MCF 10A (cell line): ENCODE results near the gene DUSP15. TPM values are rescaled to one million over a fixed set of nuclear protein-coding genes. Genes with fewer than 3 reads are reported as not detected.

Experiments
- BruUV-seq: library from RNA; stranded (reverse); fragments of 400-500 nt; replicated peaks from 2 replicates; lab custom pipeline; 2021; lab: Mats Ljungman, UMichigan
- CTCF ChIA-PET: fragments of 300-600 bp; sonication (Branson Sonifier 250); formaldehyde crosslinking; extraction: SDS; loops from one replicate; lab custom pipeline; 2021; ENCODE audit warnings: antibody characterized with exemption, inconsistent platforms; lab: Yijun Ruan, JAX
- POLR2A ChIA-PET: fragments of 300-600, 350-650 bp; sonication (Branson Sonifier 250); formaldehyde crosslinking; extraction: SDS; loops from one replicate; lab custom pipeline; 2020; ENCODE audit warnings: antibody characterized with exemption, inconsistent platforms; lab: Yijun Ruan, JAX
- DNase-seq: peaks from one replicate; pipeline ENCODE4 v3.0.0-alpha.2; 2018; ENCODE audit not compliant: unreplicated experiment
- H3K27ac Mint-ChIP-seq: one replicate; pipeline ENCODE4 v1.8.0; 2022; ENCODE audit warnings: mild to moderate bottlenecking, low read depth, mixed read lengths; ENCODE audit not compliant: unreplicated experiment
- H3K27me3 Mint-ChIP-seq: one replicate; pipeline ENCODE4 v1.8.0; 2022; ENCODE audit warnings: mixed read lengths; ENCODE audit not compliant: insufficient read depth, unreplicated experiment
- H3K36me3 Mint-ChIP-seq: one replicate; pipeline ENCODE4 v1.8.0; 2022; ENCODE audit warnings: mild to moderate bottlenecking, moderate library complexity, mixed read lengths; ENCODE audit not compliant: insufficient read depth, unreplicated experiment
- H3K4me1 Mint-ChIP-seq: one replicate; pipeline ENCODE4 v1.8.0; 2022; ENCODE audit warnings: mixed read lengths; ENCODE audit not compliant: insufficient read depth, unreplicated experiment
- H3K4me3 Mint-ChIP-seq: one replicate; pipeline ENCODE4 v1.8.0; 2022; ENCODE audit warnings: mild to moderate bottlenecking, moderate library complexity, mixed read lengths; ENCODE audit not compliant: unreplicated experiment
- H3K9me3 Mint-ChIP-seq: one replicate; pipeline ENCODE4 v1.8.0; 2022; ENCODE audit warnings: mixed read lengths; ENCODE audit not compliant: unreplicated experiment
- intact Hi-C: fragments of 100-400 bp; cut with micrococcal nuclease; formaldehyde crosslinking; loops from 2 replicates; pipeline ENCODE4 v1.14.1; 2022
- total RNA-seq: library from RNA; stranded (reverse); gene quantifications from 2 replicates; pipeline ENCODE4 v1.2.3, GENCODE V29; 2022
- TF ChIP-seq, protein P1 (sequence below): fragments of 200-600 bp; IDR thresholded peaks from one replicate; pipeline ENCODE4 v1.8.0; 2022; ENCODE audit warnings: antibody characterized with exemption, mild to moderate bottlenecking; ENCODE audit not compliant: unreplicated experiment

The DUSP15 gene
- total RNA-seq, 1 experiment from 2014 or later: not detected

DNA sequence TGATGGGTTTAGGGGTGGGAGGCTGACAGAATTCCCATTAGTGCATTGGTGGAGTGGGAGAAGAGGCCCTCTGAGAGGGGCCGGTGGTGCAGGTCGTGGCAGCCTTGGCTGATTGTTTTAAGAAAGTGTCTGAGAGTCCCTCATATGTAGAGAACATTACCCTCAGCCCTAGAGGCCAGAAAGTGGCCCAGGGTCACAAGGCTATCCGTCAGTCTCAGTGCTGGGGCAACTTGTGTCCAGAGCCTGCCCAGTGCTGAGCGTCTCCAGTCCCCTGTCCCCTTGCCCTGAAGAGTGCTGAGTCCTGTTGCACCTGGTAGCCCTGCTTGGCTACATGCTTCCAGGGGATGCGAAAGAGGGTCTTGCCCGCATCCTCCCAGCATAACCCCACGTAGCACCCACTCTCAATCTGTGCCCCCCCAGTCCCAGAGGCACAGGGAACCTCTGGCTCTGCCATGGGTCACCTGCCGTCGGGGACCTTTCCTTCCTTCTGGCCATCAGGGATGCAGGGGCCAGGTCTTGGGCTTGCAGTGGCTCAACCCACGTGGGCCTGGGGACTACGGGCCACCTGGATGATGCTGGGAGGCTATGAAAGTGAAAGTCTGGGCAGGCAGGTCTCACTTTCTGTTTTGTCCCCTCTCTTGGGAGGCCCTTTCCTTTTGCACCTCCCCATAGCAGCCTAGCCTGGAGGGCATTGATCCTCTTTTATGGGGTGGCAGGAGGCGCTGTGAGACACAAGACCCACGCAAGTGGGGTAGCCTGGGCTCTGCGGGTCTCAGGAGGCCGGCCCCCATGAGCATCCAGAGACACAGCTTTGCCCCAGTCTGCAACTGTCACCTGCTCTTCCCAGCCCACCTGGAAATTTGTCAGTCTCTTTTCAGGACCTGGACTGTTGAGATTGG, 12.2 kb downstream of the DUSP15 start:
- no peak overlapping the region for H3K27ac Mint-ChIP-seq
- no peaks in the 10 kb centered on the region for H3K9me3 Mint-ChIP-seq
- TF ChIP-seq, protein P1, sequence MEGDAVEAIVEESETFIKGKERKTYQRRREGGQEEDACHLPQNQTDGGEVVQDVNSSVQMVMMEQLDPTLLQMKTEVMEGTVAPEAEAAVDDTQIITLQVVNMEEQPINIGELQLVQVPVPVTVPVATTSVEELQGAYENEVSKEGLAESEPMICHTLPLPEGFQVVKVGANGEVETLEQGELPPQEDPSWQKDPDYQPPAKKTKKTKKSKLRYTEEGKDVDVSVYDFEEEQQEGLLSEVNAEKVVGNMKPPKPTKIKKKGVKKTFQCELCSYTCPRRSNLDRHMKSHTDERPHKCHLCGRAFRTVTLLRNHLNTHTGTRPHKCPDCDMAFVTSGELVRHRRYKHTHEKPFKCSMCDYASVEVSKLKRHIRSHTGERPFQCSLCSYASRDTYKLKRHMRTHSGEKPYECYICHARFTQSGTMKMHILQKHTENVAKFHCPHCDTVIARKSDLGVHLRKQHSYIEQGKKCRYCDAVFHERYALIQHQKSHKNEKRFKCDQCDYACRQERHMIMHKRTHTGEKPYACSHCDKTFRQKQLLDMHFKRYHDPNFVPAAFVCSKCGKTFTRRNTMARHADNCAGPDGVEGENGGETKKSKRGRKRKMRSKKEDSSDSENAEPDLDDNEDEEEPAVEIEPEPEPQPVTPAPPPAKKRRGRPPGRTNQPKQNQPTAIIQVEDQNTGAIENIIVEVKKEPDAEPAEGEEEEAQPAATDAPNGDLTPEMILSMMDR: no peak
- H3K36me3 Mint-ChIP-seq: no peaks in the 10 kb centered on the region
- CTCF ChIA-PET: interaction anchor here (0.7 to 12.8 kb wide), 7 partner anchors 9 to 234 kb away, joined by 4 to 200 read pairs (median 20); partner anchors contain the start of gene PDRG1
- no TSS peak for BruUV-seq
- no peak for DNase-seq
- intact Hi-C loops: loop anchor here (2.0 kb wide), 1 partner anchor 239 kb away; no protein-coding TSS in a partner anchor
- no peak overlapping the region for H3K4me3 Mint-ChIP-seq
- H3K4me1 Mint-ChIP-seq: peaks cover 5% of the 10 kb centered on the region
- H3K27me3 Mint-ChIP-seq: peaks cover 34% of the 10 kb centered on the region
- POLR2A ChIA-PET: interaction anchor here (0.5 to 1.2 kb wide), 2 partner anchors 21 to 75 kb away, joined by 3 read pairs; no protein-coding TSS in a partner anchor

DNA sequence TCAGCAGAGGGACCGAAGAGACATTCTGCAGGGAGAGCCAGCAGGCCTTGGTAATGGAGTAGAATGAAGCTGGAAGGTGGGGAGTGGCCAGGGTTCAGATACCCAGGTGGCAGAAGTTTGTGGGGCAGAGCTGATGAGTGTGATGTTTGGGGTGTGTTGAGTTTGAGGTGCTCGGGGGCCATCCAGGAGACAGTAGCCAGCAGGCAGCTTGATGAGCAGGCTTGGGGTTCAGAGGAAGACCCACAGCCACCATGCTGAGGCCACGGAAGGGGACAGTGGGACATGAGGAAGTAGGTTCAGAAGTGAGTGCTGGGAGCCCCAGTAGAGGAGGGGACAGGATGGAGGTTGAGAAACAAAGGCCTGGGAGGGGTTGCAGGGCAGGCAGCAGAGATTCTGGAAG, 13.8 kb downstream of the DUSP15 start:
- no TSS peak for BruUV-seq
- Mint-ChIP-seq H3K4me1 (peaks cover 5% of the 10 kb centered on the region), H3K36me3 (no peaks in the 10 kb centered on the region), H3K4me3 (no peak overlapping the region), H3K9me3 (no peaks in the 10 kb centered on the region), H3K27me3 (peaks cover 23% of the 10 kb centered on the region), H3K27ac (no peak overlapping the region)
- intact Hi-C loops: no loop called here
- DNase-seq: no peak
- CTCF ChIA-PET: interaction anchor here (0.6 to 12.8 kb wide), 11 partner anchors 10 to 267 kb away, joined by 3 to 200 read pairs (median 34); partner anchors contain the start of genes DUSP15, PDRG1 and TTLL9
- TF ChIP-seq, protein P1: no peak
- POLR2A ChIA-PET: no interaction called here

DNA sequence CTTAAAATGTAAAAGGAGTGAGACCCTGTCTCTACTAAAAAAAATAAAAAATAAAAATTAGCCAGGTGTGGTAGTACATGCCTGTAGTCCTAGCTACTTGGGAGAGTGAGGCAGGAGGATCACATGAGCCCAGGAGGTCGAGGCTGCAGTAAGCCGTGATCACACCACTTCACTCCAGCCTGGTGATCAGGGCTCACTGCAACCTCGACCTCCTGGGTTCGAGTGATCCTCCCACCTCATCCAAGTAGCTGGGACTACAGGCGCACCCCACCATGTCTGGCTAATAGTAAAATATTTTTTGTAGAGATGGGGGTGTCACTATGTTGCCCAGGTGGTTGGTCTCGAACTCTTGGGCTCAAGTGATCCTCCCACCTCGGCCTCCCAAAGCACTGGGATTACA, 16.8 kb downstream of the DUSP15 start:
- no peaks in the 10 kb centered on the region for H3K36me3 Mint-ChIP-seq
- no peak for DNase-seq
- TF ChIP-seq, protein P1: no peak
- H3K4me1 Mint-ChIP-seq: no peaks in the 10 kb centered on the region
- ChIA-PET CTCF (interaction anchor here (0.6 to 12.8 kb wide), 43 partner anchors 10 to 800 kb away, joined by 3 to 200 read pairs (median 7); partner anchors contain the start of genes DUSP15, MYLK2, PDRG1 and TTLL9), POLR2A (interaction anchor here (1.4 kb wide), 1 partner anchor 98 kb away, joined by 5 read pairs; the partner anchor contains the start of gene PDRG1)
- no peak overlapping the region for H3K4me3 Mint-ChIP-seq
- H3K27ac Mint-ChIP-seq: no peak overlapping the region
- intact Hi-C loops: no loop called here
- BruUV-seq: no TSS peak
- peaks cover 32% of the 10 kb centered on the region for H3K27me3 Mint-ChIP-seq
- no peaks in the 10 kb centered on the region for H3K9me3 Mint-ChIP-seq
